Parathyroid adenoma (tissue), 2 donors: Measurements from ENCODE around the gene ZP1.
A peak's percentile ranks its signal among the peaks of the same experiment; 100 is the strongest.

Experiments used
- H2AFZ ChIP-seq: fragments of 300-600 bp; sonication (generic); one replicate; pipeline ENCODE4 v1.7.0; 2017; ENCODE audit warnings: antibody characterized with exemption, mild to moderate bottlenecking
- H3K27ac ChIP-seq: fragments of 300-600 bp; sonication (generic); one replicate; pipeline ENCODE4 v1.7.0; 2017
- H3K27me3 ChIP-seq: fragments of 300-600 bp; sonication (generic); one replicate; pipeline ENCODE4 v1.7.0; 2017; ENCODE audit warnings: low read length; ENCODE audit not compliant: control insufficient read depth, insufficient read depth
- H3K36me3 ChIP-seq: fragments of 300-600 bp; sonication (generic); one replicate; pipeline ENCODE4 v1.7.0; 2017; ENCODE audit warnings: low read length; ENCODE audit not compliant: control insufficient read depth, insufficient read depth
- H3K4me1 ChIP-seq: fragments of 300-600 bp; sonication (generic); one replicate; pipeline ENCODE4 v1.7.0; 2017; ENCODE audit warnings: control low read depth
- H3K4me2 ChIP-seq: fragments of 300-600 bp; sonication (generic); one replicate; pipeline ENCODE4 v1.7.0; 2017; ENCODE audit warnings: low read length
- H3K4me3 ChIP-seq: fragments of 300-600 bp; sonication (generic); one replicate; pipeline ENCODE4 v1.7.0; 2017; ENCODE audit warnings: low read depth, low read length
- H3K79me2 ChIP-seq: fragments of 300-600 bp; sonication (generic); one replicate; pipeline ENCODE4 v1.7.0; 2017; ENCODE audit warnings: control low read depth
- H3K9ac ChIP-seq: fragments of 300-600 bp; sonication (generic); one replicate; pipeline ENCODE4 v1.7.0; 2017; ENCODE audit warnings: mild to moderate bottlenecking
- H3K9me3 ChIP-seq: fragments of 300-600 bp; sonication (generic); one replicate; pipeline ENCODE4 v1.7.0; 2017; ENCODE audit warnings: low read length; ENCODE audit not compliant: control insufficient read depth
- TF ChIP-seq, protein P1 (sequence below): fragments of 300-600 bp; sonication (generic); IDR thresholded peaks from one replicate; pipeline ENCODE4 v1.7.0; 2017; ENCODE audit warnings: antibody characterized with exemption, mild to moderate bottlenecking
- donor health status: primary hyperparathyroidism.

ZP1 gene

GRCh38 chr11:60912851-60913528 lies 45.6 kb downstream of the ZP1 start:
- Histone ChIP-seq H2AFZ (peak overlapping the region; percentile 96), H3K79me2 (peaks cover 3% of the 10 kb centered on the region), H3K4me1 (peaks cover 13% of the 10 kb centered on the region), H3K27me3 (no peaks in the 10 kb centered on the region), H3K27ac (peak overlapping the region; percentile 94), H3K9ac (no peak overlapping the region), H3K9me3 (no peaks in the 10 kb centered on the region), H3K4me2 (peak overlapping the region; percentile 83), H3K36me3 (no peaks in the 10 kb centered on the region), H3K4me3 (peak overlapping the region; percentile 73)
- TF ChIP-seq, protein P1, sequence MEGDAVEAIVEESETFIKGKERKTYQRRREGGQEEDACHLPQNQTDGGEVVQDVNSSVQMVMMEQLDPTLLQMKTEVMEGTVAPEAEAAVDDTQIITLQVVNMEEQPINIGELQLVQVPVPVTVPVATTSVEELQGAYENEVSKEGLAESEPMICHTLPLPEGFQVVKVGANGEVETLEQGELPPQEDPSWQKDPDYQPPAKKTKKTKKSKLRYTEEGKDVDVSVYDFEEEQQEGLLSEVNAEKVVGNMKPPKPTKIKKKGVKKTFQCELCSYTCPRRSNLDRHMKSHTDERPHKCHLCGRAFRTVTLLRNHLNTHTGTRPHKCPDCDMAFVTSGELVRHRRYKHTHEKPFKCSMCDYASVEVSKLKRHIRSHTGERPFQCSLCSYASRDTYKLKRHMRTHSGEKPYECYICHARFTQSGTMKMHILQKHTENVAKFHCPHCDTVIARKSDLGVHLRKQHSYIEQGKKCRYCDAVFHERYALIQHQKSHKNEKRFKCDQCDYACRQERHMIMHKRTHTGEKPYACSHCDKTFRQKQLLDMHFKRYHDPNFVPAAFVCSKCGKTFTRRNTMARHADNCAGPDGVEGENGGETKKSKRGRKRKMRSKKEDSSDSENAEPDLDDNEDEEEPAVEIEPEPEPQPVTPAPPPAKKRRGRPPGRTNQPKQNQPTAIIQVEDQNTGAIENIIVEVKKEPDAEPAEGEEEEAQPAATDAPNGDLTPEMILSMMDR: no peak

GRCh38 chr11:60913793-60914632 lies 46.7 kb downstream of the ZP1 start, which contains the start of gene TMEM109:
TMEM109 (plus strand) TSS chr11:60914158; CDS start chr11:60919694, 5,536 bp downstream.
- H3K4me1 ChIP-seq: peaks cover 13% of the 10 kb centered on the region
- H3K4me2 ChIP-seq: peak within 1 kb of the TSS; percentile 83
- no peaks in the 10 kb centered on the region for H3K36me3 ChIP-seq
- peak within 1 kb of the TSS; percentile 28 for H3K9ac ChIP-seq
- H3K79me2 ChIP-seq: peaks cover 3% of the 10 kb centered on the region
- TF ChIP-seq, protein P1: no peak
- peak within 1 kb of the TSS; percentile 73 for H3K4me3 ChIP-seq
- H3K9me3 ChIP-seq: no peaks in the 10 kb centered on the region
- H3K27me3 ChIP-seq: no peaks in the 10 kb centered on the region
- peak within 1 kb of the TSS; percentile 96 for H2AFZ ChIP-seq
- peak within 1 kb of the TSS; percentile 94 for H3K27ac ChIP-seq

DNA sequence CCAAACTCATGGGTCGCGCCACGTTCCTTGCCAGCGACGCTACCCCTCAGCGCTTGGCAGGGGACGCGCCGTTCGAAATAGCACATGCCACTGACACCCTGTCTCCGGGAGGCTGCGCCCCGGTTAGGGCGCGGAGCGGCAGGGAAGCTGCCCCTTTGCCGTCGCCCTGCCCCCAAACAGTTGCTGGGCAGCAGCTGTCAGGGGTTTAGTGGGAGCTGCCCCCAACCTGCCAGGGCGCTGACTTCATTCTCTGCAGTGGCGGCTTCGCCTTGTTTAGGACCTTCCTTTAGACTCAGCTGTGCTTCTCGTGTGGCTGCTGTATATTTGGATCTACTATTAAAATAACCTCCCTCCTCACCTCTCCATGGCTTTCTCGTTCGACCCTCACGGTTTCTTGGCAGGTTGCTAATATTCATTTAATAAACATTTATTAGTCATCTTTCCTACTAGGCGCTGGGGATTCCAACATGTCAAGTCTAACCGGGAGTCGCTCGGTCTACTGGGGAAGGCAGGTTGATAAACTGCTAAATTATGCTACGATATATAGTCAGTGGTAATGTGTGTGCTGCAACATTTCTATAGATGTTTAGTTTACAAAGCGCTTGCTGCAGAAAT lies 47.4 kb downstream of the ZP1 start:
- no peaks in the 10 kb centered on the region for H3K9me3 ChIP-seq
- TF ChIP-seq, protein P1: no peak
- peak overlapping the region; percentile 94 for H3K27ac ChIP-seq
- H3K79me2 ChIP-seq: peaks cover 3% of the 10 kb centered on the region
- H3K36me3 ChIP-seq: no peaks in the 10 kb centered on the region
- peaks cover 13% of the 10 kb centered on the region for H3K4me1 ChIP-seq
- H3K4me3 ChIP-seq: peak overlapping the region; percentile 73
- H3K27me3 ChIP-seq: no peaks in the 10 kb centered on the region
- H2AFZ ChIP-seq: peak overlapping the region; percentile 96
- H3K4me2 ChIP-seq: peak overlapping the region; percentile 83
- H3K9ac ChIP-seq: no peak overlapping the region

GRCh38 chr11:60915248-60915914 lies 48.0 kb downstream of the ZP1 start:
- H3K36me3 ChIP-seq: no peaks in the 10 kb centered on the region
- peak overlapping the region; percentile 15 for H2AFZ ChIP-seq
- H3K27ac ChIP-seq: no peak overlapping the region
- peaks cover 3% of the 10 kb centered on the region for H3K79me2 ChIP-seq
- H3K4me1 ChIP-seq: peaks cover 13% of the 10 kb centered on the region
- peak overlapping the region; percentile 83 for H3K4me2 ChIP-seq
- no peak overlapping the region for H3K9ac ChIP-seq
- no peaks in the 10 kb centered on the region for H3K9me3 ChIP-seq
- H3K4me3 ChIP-seq: peak overlapping the region; percentile 73
- H3K27me3 ChIP-seq: no peaks in the 10 kb centered on the region
- TF ChIP-seq, protein P1: no peak
